HepG2 (cell line): Measurements from ENCODE around the gene OR7G2. TPM values are rescaled to one million over a fixed set of nuclear protein-coding genes. Genes with fewer than 3 reads are reported as not detected.

Experiments used
- ATAC-seq: fragments of 200-7000 bp; cut with Tn5 transposase; 3 replicates; pipeline ENCODE4 v1.9.1; 2020; ENCODE audit warnings: mild to moderate bottlenecking, moderate library complexity
- BruUV-seq: library from RNA; stranded (reverse); fragments of 400-500 nt; replicated peaks from 2 replicates; lab custom pipeline; 2021; lab: Mats Ljungman, UMichigan
- CTCF ChIA-PET: fragments of 300-600 bp; formaldehyde crosslinking; extraction: SDS; loops from one replicate; lab custom pipeline; 2021; ENCODE audit warnings: low total read pairs, inconsistent platforms, low intra/inter-chr PET ratio; lab: Yijun Ruan, JAX
- POLR2A ChIA-PET: fragments of 350-600 bp; sonication (Branson Sonifier 250); formaldehyde crosslinking; loops from one replicate; lab custom pipeline; 2020; ENCODE audit warnings: antibody characterized with exemption, inconsistent platforms; lab: Yijun Ruan, JAX
- DNase-seq: peaks from one replicate; pipeline ENCODE4 v3.0.0-alpha.2; 2015; ENCODE audit warnings: low spot score
- FAIRE-seq: peaks from 3 replicates; lab custom pipeline; 2011; peaks lifted over from hg19 to GRCh38; lab: Jason Lieb, UNC
- H2AFZ ChIP-seq: one replicate; pipeline ENCODE4 v1.6.1; 2011; ENCODE audit warnings: low read length, inconsistent platforms
- H3K27ac ChIP-seq: fragments of 300-600 bp; 3 replicates; pipeline ENCODE4 v1.8.0; 2011; ENCODE audit warnings: mixed run types, mild to moderate bottlenecking, mixed read lengths, low read length, inconsistent platforms; ENCODE audit not compliant: insufficient read depth; ENCODE audit errors: extremely low read length
- H3K27me3 ChIP-seq, 2 experiments: fragments of 200-600 bp in 1 of 2; 2 replicates in 1 of 2; 3 replicates in 1 of 2; pipeline versions ENCODE4 v1.6.0 to v1.8.0; 2011; ENCODE audit warnings: low read length in 2 of 2, mild to moderate bottlenecking in 2 of 2, moderate library complexity in 2 of 2, inconsistent platforms in 1 of 2; ENCODE audit not compliant: insufficient read depth in 2 of 2, control insufficient read depth in 1 of 2
- H3K36me3 ChIP-seq, 2 experiments: fragments of 200-600 bp in 1 of 2; replicated peaks in 1 of 2; 2 replicates in 1 of 2; 3 replicates in 1 of 2; pipeline versions ENCODE4 v1.5.1 to v1.8.0; 2011; ENCODE audit warnings: low read length in 2 of 2, inconsistent platforms in 1 of 2; ENCODE audit not compliant: insufficient read depth in 2 of 2, control insufficient read depth in 1 of 2
- H3K4me1 ChIP-seq: 2 replicates; pipeline ENCODE4 v1.5.1; 2012; ENCODE audit warnings: low read length, inconsistent platforms; ENCODE audit not compliant: insufficient read depth
- H3K4me2 ChIP-seq: 2 replicates; pipeline ENCODE4 v1.6.0; 2011; ENCODE audit warnings: low read depth, low read length, inconsistent platforms
- H3K4me3 ChIP-seq, 3 experiments: fragments of 200-600 bp in 1 of 3; sonication (generic), shearing (Covaris generic) in 1 of 3; replicated peaks in 1 of 3; 2 replicates each; pipeline ENCODE4 v1.5.1; 2011 to 2016; ENCODE audit warnings: low read length in 3 of 3, inconsistent platforms in 2 of 3, low read depth in 2 of 3, mild to moderate bottlenecking in 2 of 3, control low read depth in 1 of 3, mixed read lengths in 1 of 3; ENCODE audit not compliant: insufficient read depth in 1 of 3
- H3K79me2 ChIP-seq: one replicate; pipeline ENCODE4 v1.6.1; 2011; ENCODE audit warnings: low read length, inconsistent platforms; ENCODE audit not compliant: insufficient read depth
- H3K9ac ChIP-seq: 2 replicates; pipeline ENCODE4 v1.6.0; 2011; ENCODE audit warnings: mild to moderate bottlenecking, low read depth, low read length, inconsistent platforms; ENCODE audit not compliant: insufficient read depth
- H3K9me3 ChIP-seq: 2 replicates; pipeline ENCODE4 v1.5.1; 2012; ENCODE audit warnings: mild to moderate bottlenecking, low read length
- H4K20me1 ChIP-seq: 2 replicates; pipeline ENCODE4 v1.6.0; 2011; ENCODE audit warnings: inconsistent platforms, mild to moderate bottlenecking, low read length, moderate library complexity; ENCODE audit not compliant: insufficient read depth
- ADNP ChIP-seq: sonication (generic); formaldehyde crosslinking; IDR thresholded peaks from 2 replicates; pipeline ENCODE4 v1.4.0; 2020; ENCODE audit warnings: missing genetic modification reagents
- BRD4 ChIP-seq: sonication (generic); formaldehyde crosslinking; IDR thresholded peaks from 2 replicates; pipeline ENCODE4 v1.4.0; 2020; ENCODE audit warnings: missing genetic modification reagents
- HNRNPUL1 ChIP-seq: fragments of 200-400 bp; formaldehyde crosslinking; IDR thresholded peaks from 2 replicates; pipeline ENCODE4 v1.6.1; 2017; ENCODE audit warnings: low read depth, mild to moderate bottlenecking, low read length, moderate library complexity
- KDM4B ChIP-seq: sonication (generic); formaldehyde crosslinking; IDR thresholded peaks from 2 replicates; pipeline ENCODE4 v1.4.0; 2020; ENCODE audit warnings: missing genetic modification reagents
- PHF20 ChIP-seq: sonication (generic); formaldehyde crosslinking; IDR thresholded peaks from 2 replicates; pipeline ENCODE4 v1.5.0; 2020; ENCODE audit warnings: mild to moderate bottlenecking, missing genetic modification reagents
- PRPF4 ChIP-seq: fragments of 200-400 bp; formaldehyde crosslinking; IDR thresholded peaks from 2 replicates; pipeline ENCODE4 v1.6.1; 2016; ENCODE audit warnings: low read length, low read depth; ENCODE audit not compliant: poor library complexity, severe bottlenecking
- SALL2 ChIP-seq: sonication (generic); formaldehyde crosslinking; IDR thresholded peaks from 2 replicates; pipeline ENCODE4 v1.8.1; 2023; ENCODE audit warnings: mild to moderate bottlenecking, missing genetic modification reagents, inconsistent platforms
- ZBTB7B ChIP-seq: sonication (generic); formaldehyde crosslinking; IDR thresholded peaks from 2 replicates; pipeline ENCODE4 v1.4.0; 2020; ENCODE audit warnings: missing genetic modification reagents
- ZNF510 ChIP-seq: sonication (generic); formaldehyde crosslinking; IDR thresholded peaks from 2 replicates; pipeline ENCODE4 v1.4.0; 2020; ENCODE audit warnings: low read depth, mild to moderate bottlenecking, missing genetic modification reagents
- ZNF749 ChIP-seq: sonication (generic); formaldehyde crosslinking; IDR thresholded peaks from 2 replicates; pipeline ENCODE4 v1.8.0; 2022; ENCODE audit warnings: mild to moderate bottlenecking, missing genetic modification reagents, moderate library complexity, borderline replicate concordance
- WGBS: methylation state at CpG from one replicate; pipeline ENCODE4 v1.1.6; 2017; ENCODE audit warnings: low lambda C conversion rate; 5-methylcytosine and 5-hydroxymethylcytosine counted together
- in situ Hi-C: cut with HindIII; loops from 2 replicates; pipeline ENCODE4 v1.10.0; 2017; ENCODE audit warnings: low pct_unique_long_range_greater_than_20kb; ENCODE audit not compliant: extremely low pct_ligation_motif_present
- intact Hi-C: fragments of 100-400 bp; cut with micrococcal nuclease; formaldehyde crosslinking; loops from one replicate; pipeline ENCODE4 v1.10.0; 2022; ENCODE audit not compliant: unreplicated experiment
- polyA plus RNA-seq, 8 experiments: library from polyadenylated mRNA; depleted of rRNA in 3 of 8; stranded (reverse) in 7 of 8; unstranded in 1 of 8; fragments of >200 nt; fragmentation: Illumina TruSeq in 4 of 8; extraction: Trizol in 4 of 8; gene quantifications; 2 replicates each; pipeline versions ENCODE4 v1.2.1 to v1.2.3, GENCODE V29; 2011 to 2016; ENCODE audit warnings: low read depth in 4 of 8, missing spikeins in 1 of 8, mixed read lengths in 1 of 8; ENCODE audit not compliant: insufficient read depth in 1 of 8
- total RNA-seq, 5 experiments: library from RNA; depleted of rRNA; stranded (reverse); fragments of >200 nt; fragmentation: Illumina TruSeq; extraction: Trizol; gene quantifications; 2 replicates each; pipeline ENCODE4 v1.2.3, GENCODE V29; 2016; ENCODE audit warnings: low read depth in 1 of 5
- TF ChIP-seq, protein P1 (sequence below): sonication (generic); formaldehyde crosslinking; conservative IDR thresholded peaks from 2 replicates; pipeline ENCODE4 v1.8.0; 2022; ENCODE audit warnings: mild to moderate bottlenecking, moderate library complexity, missing genetic modification reagents
- TF ChIP-seq, protein P2 (sequence below): sonication (generic); formaldehyde crosslinking; IDR thresholded peaks from 2 replicates; pipeline ENCODE4 v1.5.0; 2020; ENCODE audit warnings: missing genetic modification reagents, mild to moderate bottlenecking, borderline replicate concordance
- TF ChIP-seq, protein P3 (sequence below): sonication (generic); formaldehyde crosslinking; IDR thresholded peaks from 2 replicates; pipeline ENCODE4 v1.4.0; 2020; ENCODE audit warnings: mild to moderate bottlenecking, missing genetic modification reagents
- TF ChIP-seq, protein P4 (sequence below): sonication (generic); formaldehyde crosslinking; IDR thresholded peaks from 2 replicates; pipeline ENCODE4 v1.4.0; 2020; ENCODE audit warnings: missing genetic modification reagents
- TF ChIP-seq, protein P5 (sequence below): sonication (generic); formaldehyde crosslinking; IDR thresholded peaks from 2 replicates; pipeline ENCODE4 v1.9.0; 2022; ENCODE audit warnings: low read depth, missing genetic modification reagents

Gene OR7G2
- total and polyA plus RNA-seq, 2 of the 13 experiments (the other 11 are each of a cell fraction or from before 2014, with no cell fraction given) = not detected

DNA sequence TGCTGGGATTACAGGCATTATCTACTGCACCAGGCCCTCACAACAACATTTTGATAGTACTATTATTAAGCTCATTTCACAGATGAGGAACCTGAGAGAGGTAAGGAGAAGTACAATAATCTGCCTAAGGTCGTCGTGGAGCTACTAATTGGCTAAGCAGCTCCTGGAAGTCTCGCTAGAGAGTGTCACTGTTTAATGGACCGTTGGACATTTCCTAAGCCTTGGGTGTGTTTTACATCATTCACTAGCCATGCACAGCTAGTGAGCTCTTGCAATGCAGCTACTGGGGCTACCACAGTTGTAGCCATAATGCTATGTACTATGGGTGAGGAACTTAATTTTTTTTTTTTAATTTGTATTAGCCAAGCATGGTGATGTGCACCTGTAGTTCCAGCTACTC is 54.4 kb downstream of the OR7G2 start:
- Histone ChIP-seq H3K9me3 (no peaks in the 10 kb centered on the region), H3K4me1 (no peaks in the 10 kb centered on the region), H3K36me3 (no peaks in the 10 kb centered on the region), H3K27ac (no peak overlapping the region), H3K79me2 (no peaks in the 10 kb centered on the region), H2AFZ (no peak overlapping the region), H3K4me2 (no peak overlapping the region), H3K27me3 (no peaks in the 10 kb centered on the region), H3K9ac (no peak overlapping the region), H3K4me3 (no peak overlapping the region), H4K20me1 (no peaks in the 10 kb centered on the region)
- ChIA-PET CTCF (no interaction called here), POLR2A (no interaction called here)
- BruUV-seq = no TSS peak
- intact Hi-C loops (no loop called here), in situ Hi-C loops (no loop called here)
- FAIRE-seq = no peak
- no peak for DNase-seq
- ATAC-seq = no peak
- 10% methylated on average over 3 of the region's 4 CpGs for WGBS
- TF ChIP-seq, protein P1, sequence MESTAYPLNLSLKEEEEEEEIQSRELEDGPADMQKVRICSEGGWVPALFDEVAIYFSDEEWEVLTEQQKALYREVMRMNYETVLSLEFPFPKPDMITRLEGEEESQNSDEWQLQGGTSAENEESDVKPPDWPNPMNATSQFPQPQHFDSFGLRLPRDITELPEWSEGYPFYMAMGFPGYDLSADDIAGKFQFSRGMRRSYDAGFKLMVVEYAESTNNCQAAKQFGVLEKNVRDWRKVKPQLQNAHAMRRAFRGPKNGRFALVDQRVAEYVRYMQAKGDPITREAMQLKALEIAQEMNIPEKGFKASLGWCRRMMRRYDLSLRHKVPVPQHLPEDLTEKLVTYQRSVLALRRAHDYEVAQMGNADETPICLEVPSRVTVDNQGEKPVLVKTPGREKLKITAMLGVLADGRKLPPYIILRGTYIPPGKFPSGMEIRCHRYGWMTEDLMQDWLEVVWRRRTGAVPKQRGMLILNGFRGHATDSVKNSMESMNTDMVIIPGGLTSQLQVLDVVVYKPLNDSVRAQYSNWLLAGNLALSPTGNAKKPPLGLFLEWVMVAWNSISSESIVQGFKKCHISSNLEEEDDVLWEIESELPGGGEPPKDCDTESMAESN (CRISPR knock-in tag) = no peak
- no peak for TF ChIP-seq ZNF510
- TF ChIP-seq PRPF4 = no peak
- TF ChIP-seq, protein P2, sequence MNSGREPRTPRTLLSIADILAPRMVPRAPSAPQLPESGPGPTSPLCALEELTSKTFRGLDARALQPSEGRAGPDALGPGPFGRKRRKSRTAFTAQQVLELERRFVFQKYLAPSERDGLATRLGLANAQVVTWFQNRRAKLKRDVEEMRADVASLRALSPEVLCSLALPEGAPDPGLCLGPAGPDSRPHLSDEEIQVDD (CRISPR knock-in tag) = no peak
- no peak for TF ChIP-seq ZNF749 (CRISPR knock-in tag)
- TF ChIP-seq BRD4 (CRISPR knock-in tag) = no peak
- no peak for TF ChIP-seq ZBTB7B (CRISPR knock-in tag)
- TF ChIP-seq HNRNPUL1 = no peak
- TF ChIP-seq, protein P3, sequence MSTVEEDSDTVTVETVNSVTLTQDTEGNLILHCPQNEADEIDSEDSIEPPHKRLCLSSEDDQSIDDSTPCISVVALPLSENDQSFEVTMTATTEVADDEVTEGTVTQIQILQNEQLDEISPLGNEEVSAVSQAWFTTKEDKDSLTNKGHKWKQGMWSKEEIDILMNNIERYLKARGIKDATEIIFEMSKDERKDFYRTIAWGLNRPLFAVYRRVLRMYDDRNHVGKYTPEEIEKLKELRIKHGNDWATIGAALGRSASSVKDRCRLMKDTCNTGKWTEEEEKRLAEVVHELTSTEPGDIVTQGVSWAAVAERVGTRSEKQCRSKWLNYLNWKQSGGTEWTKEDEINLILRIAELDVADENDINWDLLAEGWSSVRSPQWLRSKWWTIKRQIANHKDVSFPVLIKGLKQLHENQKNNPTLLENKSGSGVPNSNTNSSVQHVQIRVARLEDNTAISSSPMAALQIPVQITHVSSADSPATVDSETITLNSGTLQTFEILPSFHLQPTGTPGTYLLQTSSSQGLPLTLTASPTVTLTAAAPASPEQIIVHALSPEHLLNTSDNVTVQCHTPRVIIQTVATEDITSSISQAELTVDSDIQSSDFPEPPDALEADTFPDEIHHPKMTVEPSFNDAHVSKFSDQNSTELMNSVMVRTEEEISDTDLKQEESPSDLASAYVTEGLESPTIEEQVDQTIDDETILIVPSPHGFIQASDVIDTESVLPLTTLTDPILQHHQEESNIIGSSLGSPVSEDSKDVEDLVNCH = no peak
- no peak for TF ChIP-seq ADNP (CRISPR knock-in tag)
- TF ChIP-seq, protein P4, sequence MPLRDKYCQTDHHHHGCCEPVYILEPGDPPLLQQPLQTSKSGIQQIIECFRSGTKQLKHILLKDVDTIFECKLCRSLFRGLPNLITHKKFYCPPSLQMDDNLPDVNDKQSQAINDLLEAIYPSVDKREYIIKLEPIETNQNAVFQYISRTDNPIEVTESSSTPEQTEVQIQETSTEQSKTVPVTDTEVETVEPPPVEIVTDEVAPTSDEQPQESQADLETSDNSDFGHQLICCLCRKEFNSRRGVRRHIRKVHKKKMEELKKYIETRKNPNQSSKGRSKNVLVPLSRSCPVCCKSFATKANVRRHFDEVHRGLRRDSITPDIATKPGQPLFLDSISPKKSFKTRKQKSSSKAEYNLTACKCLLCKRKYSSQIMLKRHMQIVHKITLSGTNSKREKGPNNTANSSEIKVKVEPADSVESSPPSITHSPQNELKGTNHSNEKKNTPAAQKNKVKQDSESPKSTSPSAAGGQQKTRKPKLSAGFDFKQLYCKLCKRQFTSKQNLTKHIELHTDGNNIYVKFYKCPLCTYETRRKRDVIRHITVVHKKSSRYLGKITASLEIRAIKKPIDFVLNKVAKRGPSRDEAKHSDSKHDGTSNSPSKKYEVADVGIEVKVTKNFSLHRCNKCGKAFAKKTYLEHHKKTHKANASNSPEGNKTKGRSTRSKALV (CRISPR knock-in tag) = no peak
- TF ChIP-seq, protein P5, sequence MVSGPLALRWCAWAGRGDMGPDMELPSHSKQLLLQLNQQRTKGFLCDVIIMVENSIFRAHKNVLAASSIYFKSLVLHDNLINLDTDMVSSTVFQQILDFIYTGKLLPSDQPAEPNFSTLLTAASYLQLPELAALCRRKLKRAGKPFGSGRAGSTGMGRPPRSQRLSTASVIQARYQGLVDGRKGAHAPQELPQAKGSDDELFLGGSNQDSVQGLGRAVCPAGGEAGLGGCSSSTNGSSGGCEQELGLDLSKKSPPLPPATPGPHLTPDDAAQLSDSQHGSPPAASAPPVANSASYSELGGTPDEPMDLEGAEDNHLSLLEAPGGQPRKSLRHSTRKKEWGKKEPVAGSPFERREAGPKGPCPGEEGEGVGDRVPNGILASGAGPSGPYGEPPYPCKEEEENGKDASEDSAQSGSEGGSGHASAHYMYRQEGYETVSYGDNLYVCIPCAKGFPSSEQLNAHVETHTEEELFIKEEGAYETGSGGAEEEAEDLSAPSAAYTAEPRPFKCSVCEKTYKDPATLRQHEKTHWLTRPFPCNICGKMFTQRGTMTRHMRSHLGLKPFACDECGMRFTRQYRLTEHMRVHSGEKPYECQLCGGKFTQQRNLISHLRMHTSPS (CRISPR knock-in tag) = no peak
- no peak for TF ChIP-seq PHF20 (CRISPR knock-in tag)
- TF ChIP-seq SALL2 (CRISPR knock-in tag) = no peak
- no peak for TF ChIP-seq KDM4B
